Umbilical cord (tissue), 2 donors: ENCODE results near the gene POLR2E. TPM values are rescaled to one million over a fixed set of nuclear protein-coding genes. Genes with fewer than 3 reads are reported as not detected.

Source experiments
- DNase-seq: peaks from one replicate; pipeline ENCODE4 v3.0.0-alpha.2; 2015; ENCODE audit warnings: low spot score
- total RNA-seq: library from RNA; depleted of rRNA; stranded (reverse); fragments of >200 nt; gene quantifications from one replicate; pipeline ENCODE4 v1.2.3, GENCODE V29; 2014; ENCODE audit warnings: low replicate concordance; ENCODE audit not compliant: insufficient read depth

Gene POLR2E
- total RNA-seq, 1 donor from 2014 or later, result 42.6 TPM

DNA sequence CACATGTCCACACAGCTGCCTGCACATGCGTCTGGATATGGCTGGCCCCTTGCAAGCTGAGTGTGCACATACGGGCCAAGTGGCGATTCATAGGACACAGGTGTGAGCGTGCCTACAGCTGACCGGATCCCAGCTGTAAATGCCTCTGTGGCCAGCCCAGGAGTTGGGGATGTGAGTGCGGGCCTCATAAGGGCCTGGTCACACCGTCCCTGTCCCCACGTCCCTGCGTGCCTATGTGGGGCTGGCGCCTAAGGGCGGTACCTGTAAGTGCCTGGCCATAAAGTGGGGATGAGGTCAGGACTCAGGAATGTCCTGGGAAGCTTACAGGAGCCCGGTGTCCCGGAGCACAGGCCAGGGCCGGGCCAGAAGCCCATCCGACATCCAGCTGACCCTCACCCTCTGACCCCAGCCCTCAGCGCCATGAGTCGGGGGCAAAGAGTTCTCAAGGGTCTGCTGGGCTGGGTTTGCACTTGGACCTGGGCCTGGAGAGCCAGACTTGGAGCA lies 29.5 kb downstream of the POLR2E start:
- DNase-seq, result no peak

DNA sequence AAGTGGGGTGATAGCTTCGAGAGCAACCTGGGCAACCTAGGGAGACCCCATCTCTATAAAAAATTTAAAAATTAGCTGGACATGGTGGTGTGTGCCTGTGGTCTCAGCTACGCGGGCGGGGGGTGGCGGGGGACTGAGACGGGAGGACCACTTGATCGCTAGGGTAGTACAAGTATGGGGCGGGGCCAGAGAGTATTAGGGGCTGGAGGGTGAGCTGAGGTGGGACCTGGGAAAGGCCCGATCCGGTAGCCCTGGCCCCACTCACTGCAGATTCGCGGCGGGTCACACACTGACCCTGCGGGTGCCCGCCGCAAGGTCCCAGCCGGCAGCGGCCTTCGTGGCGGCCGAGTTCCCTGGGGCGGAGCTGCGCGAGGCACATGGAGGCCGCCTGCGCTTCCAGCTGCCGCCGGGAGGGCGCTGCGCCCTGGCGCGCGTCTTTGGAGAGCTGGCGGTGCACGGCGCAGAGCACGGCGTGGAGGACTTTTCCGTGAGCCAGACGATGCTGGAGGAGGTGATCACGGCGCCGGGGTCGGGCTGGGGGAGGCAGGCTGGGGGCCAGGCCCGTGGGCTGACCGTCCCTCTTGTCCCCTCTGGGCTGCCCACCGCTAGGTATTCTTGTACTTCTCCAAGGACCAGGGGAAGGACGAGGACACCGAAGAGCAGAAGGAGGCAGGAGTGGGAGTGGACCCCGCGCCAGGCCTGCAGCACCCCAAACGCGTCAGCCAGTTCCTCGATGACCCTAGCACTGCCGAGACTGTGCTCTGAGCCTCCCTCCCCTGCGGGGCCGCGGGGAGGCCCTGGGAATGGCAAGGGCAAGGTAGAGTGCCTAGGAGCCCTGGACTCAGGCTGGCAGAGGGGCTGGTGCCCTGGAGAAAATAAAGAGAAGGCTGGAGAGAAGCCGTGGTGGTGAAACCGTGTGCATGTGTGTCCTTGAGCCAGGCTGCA lies 30.2 kb downstream of the POLR2E start:
- DNase-seq, result peak; percentile 47

DNA sequence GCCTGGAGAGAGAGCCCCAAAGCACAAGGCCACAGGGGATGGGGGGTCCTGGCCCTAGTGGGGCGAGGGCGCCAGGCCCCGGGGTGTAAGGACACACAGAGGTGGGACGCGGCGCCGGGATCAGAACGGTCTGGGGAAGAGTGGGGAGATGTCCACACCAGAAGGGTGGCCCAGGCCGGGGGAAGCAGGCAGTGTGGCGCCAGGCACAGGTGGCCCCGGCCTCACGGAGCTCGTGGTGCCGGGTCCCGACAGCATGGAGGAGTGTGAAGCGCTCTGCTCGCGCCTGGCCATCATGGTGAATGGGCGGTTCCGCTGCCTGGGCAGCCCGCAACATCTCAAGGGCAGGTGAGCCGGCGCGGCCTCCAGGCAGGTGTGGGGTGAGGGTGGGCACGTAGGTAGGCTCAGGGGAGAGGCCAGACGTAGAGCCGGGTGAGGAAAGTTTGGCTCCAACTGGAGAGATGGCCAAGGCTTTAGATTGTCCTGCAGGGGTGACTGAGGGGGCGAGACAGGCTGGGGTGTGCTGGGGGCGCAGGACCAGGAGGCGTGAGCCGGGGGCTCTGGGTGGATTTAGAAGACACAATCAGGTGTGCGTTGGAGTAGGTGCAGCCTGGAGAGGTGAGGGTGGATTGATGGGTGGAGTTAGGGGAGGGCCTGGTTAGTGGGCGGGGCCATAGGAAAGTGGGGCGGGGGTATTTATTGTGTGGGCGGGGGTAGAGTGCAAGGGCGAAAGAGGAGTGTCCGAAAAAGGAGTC lies 31.1 kb downstream of the POLR2E start:
- DNase-seq, result no peak

GRCh38 chr19:1063030-1063908 lies 31.9 kb downstream of the POLR2E start:
- no peak for DNase-seq

- no peak for DNase-seq
These were observed 32.7 kb downstream of the POLR2E start for GRCh38 chr19:1062387-1063029.

- DNase-seq, result no peak
These were observed 33.2 kb downstream of the POLR2E start for GRCh38 chr19:1061987-1062386.

- no peak for DNase-seq
These were observed 34.5 kb downstream of the POLR2E start for GRCh38 chr19:1060689-1061088.

DNA sequence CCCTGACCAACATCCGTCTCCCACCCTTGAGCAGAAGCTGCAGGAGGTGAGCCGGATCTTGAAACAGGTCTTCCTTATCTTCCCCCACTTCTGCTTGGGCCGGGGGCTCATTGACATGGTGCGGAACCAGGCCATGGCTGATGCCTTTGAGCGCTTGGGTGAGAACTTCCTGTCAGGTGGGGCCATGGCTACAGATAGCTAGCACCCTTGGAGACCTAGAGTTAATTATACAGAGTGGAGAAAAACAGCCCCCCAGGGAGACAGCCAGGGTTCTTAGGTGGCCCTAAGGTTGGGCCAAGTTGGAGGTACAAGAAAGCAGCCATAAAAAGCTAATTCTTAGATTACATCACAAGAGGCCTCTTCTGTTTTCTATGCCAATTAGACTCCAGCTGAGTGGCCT lies 37.1 kb downstream of the POLR2E start:
- DNase-seq, result no peak

DNA sequence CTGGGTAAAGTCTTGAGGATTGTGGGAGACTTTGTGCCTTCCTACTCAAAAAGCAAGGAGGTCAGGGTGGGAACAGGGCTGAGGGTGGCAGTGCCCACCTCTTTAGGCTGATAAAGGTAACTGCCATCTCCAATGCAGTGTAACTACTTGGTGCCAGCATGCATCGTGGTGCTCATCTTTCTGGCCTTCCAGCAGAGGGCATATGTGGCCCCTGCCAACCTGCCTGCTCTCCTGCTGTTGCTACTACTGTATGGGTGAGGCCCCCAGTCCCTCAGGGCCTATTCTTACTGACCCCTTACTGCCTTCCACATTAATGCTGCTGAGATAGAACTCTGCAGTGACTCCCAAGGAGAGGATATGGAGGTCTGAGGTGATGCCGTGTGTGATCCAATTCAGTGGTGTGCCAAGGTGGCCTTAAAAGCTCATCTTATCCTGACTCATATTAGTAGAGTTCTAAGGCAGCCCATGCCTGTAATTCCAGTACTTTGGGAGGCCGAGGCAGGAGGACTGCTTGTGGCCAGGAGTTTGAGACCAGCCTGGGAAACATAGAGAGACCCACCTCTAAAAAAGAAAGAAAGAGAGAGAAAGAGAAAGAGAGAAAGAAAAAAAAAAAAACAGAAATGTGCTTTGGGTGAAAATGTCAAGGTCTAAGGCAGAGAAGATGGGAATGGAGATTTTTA lies 37.9 kb downstream of the POLR2E start:
- DNase-seq, result no peak

GRCh38 chr19:1055886-1056620 lies 39.1 kb downstream of the POLR2E start:
- no peak for DNase-seq

GRCh38 chr19:1055028-1055425 lies 40.1 kb downstream of the POLR2E start:
- DNase-seq, result no peak

- no peak for DNase-seq
These were observed 40.8 kb downstream of the POLR2E start for GRCh38 chr19:1054102-1055027.

DNA sequence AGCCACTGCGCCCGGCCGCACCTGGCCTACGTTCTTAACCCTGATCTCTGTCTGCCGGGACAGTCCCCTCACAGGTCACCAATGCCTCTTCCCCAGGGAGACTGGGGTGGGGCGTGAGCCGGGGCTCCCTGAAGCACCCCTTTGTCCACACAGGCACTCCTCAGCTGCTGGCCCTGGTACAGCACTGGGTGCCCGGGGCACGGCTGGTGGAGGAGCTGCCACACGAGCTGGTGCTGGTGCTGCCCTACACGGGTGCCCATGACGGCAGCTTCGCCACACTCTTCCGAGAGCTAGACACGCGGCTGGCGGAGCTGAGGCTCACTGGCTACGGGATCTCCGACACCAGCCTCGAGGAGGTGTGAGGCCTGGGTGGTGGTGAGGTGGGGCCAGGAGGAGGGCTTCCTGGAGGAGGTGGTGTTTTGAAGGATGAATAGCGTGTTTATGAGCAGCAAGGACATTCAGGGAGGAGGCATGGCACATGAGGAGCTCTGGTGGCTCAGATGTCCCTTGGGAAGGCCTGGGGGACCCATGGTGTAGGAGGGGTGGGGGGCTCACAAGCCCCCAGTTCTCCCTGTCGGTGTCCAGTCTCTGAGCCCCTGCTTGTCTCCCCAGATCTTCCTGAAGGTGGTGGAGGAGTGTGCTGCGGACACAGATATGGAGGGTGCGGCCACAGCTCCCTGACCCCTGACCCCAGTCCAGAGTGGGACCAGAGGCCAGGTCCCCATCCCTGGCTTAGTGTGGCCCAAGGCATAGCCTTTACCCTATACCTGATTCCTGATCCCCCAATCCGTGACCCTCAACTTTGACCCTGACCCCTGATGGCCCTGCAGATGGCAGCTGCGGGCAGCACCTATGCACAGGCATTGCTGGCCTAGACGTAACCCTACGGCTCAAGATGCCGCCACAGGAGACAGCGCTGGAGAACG lies 41.7 kb downstream of the POLR2E start:
- no peak for DNase-seq

GRCh38 chr19:1052349-1052975 lies 42.7 kb downstream of the POLR2E start:
- DNase-seq, result no peak

GRCh38 chr19:1051791-1052190 lies 43.4 kb downstream of the POLR2E start:
- DNase-seq, result no peak

GRCh38 chr19:1050989-1051788 lies 44.0 kb downstream of the POLR2E start:
- no peak for DNase-seq
